CD8-positive, alpha-beta memory T cell (primary cell): ENCODE measurements around the gene SLC6A9. TPM values are rescaled to one million over a fixed set of nuclear protein-coding genes. Genes with fewer than 3 reads are reported as not detected.

Source experiments
- CTCF ChIA-PET: fragments of 350-600 bp; sonication (Branson Sonifier 250); formaldehyde crosslinking; loops from one replicate; lab custom pipeline; 2021; ENCODE audit warnings: antibody characterized with exemption; lab: Charles Lee
- POLR2A ChIA-PET: fragments of 350-600 bp; sonication (Branson Sonifier 250); formaldehyde crosslinking; loops from one replicate; lab custom pipeline; 2021; ENCODE audit warnings: antibody characterized with exemption; lab: Charles Lee
- DNase-seq, 5 donors: peaks; one replicate each; pipeline versions ENCODE4 v3.0.0 to v3.0.0-alpha.2; 2020 to 2022; ENCODE audit warnings: mixed read lengths in 1 of 5
- H3K27ac ChIP-seq: one replicate; pipeline ENCODE4 v1.7.0; 2013; ENCODE audit warnings: low read depth, mild to moderate bottlenecking, low read length, moderate library complexity
- H3K27me3 ChIP-seq: 2 replicates; pipeline ENCODE4 v1.7.0; 2013; ENCODE audit warnings: low read length, mild to moderate bottlenecking; ENCODE audit not compliant: insufficient read depth, poor library complexity, severe bottlenecking
- H3K36me3 ChIP-seq: 2 replicates; pipeline ENCODE4 v1.7.0; 2013; ENCODE audit warnings: mild to moderate bottlenecking, low read length, moderate library complexity; ENCODE audit not compliant: insufficient read depth
- H3K4me1 ChIP-seq: 2 replicates; pipeline ENCODE4 v1.7.0; 2013; ENCODE audit warnings: mild to moderate bottlenecking, low read length, moderate library complexity; ENCODE audit not compliant: insufficient read depth
- H3K4me3 ChIP-seq: 2 replicates; pipeline ENCODE4 v1.7.0; 2013; ENCODE audit warnings: mild to moderate bottlenecking, low read length
- H3K9me3 ChIP-seq: 2 replicates; pipeline ENCODE4 v1.7.0; 2013; ENCODE audit warnings: mild to moderate bottlenecking, low read length
- H3K27ac Mint-ChIP-seq, 8 donors: one replicate each; pipeline ENCODE4 v1.8.0; 2020 to 2021; ENCODE audit warnings: mixed read lengths in 8 of 8, mild to moderate bottlenecking in 6 of 8, inconsistent platforms in 3 of 8, moderate library complexity in 3 of 8
- H3K27me3 Mint-ChIP-seq, 2 donors: one replicate each; pipeline ENCODE4 v1.8.0; 2020 to 2021; ENCODE audit warnings: mixed read lengths in 2 of 2, mild to moderate bottlenecking in 1 of 2, moderate library complexity in 1 of 2
- H3K36me3 Mint-ChIP-seq, 3 donors: one replicate each; pipeline ENCODE4 v1.8.0; 2020 to 2021; ENCODE audit warnings: mixed read lengths in 3 of 3, inconsistent platforms in 1 of 3, mild to moderate bottlenecking in 1 of 3
- H3K4me1 Mint-ChIP-seq, 3 donors: one replicate each; pipeline ENCODE4 v1.8.0; 2020 to 2021; ENCODE audit warnings: mixed read lengths in 3 of 3, inconsistent platforms in 1 of 3, mild to moderate bottlenecking in 1 of 3
- H3K4me3 Mint-ChIP-seq, 7 donors: one replicate each; pipeline ENCODE4 v1.8.0; 2020 to 2021; ENCODE audit warnings: mixed read lengths in 7 of 7, mild to moderate bottlenecking in 6 of 7, moderate library complexity in 4 of 7, inconsistent platforms in 2 of 7
- H3K9me3 Mint-ChIP-seq, 5 donors: one replicate each; pipeline ENCODE4 v1.8.0; 2020 to 2022; ENCODE audit warnings: mixed read lengths in 5 of 5, mild to moderate bottlenecking in 3 of 5, moderate library complexity in 2 of 5, inconsistent platforms in 1 of 5
- polyA plus RNA-seq: library from polyadenylated mRNA; unstranded; fragments of 300-500 nt; fragmentation: Illumina TruSeq; gene quantifications from one replicate; pipeline ENCODE4 v1.2.3, GENCODE V29; 2021
- total RNA-seq, 2 experiments: library from RNA; stranded (reverse); gene quantifications; one replicate each; pipeline ENCODE4 v1.2.3, GENCODE V29; 2021

SLC6A9 gene
- total and polyA plus RNA-seq, 3 experiments from 2014 or later = 0.21 to 7.3 (median 6.8) TPM

DNA sequence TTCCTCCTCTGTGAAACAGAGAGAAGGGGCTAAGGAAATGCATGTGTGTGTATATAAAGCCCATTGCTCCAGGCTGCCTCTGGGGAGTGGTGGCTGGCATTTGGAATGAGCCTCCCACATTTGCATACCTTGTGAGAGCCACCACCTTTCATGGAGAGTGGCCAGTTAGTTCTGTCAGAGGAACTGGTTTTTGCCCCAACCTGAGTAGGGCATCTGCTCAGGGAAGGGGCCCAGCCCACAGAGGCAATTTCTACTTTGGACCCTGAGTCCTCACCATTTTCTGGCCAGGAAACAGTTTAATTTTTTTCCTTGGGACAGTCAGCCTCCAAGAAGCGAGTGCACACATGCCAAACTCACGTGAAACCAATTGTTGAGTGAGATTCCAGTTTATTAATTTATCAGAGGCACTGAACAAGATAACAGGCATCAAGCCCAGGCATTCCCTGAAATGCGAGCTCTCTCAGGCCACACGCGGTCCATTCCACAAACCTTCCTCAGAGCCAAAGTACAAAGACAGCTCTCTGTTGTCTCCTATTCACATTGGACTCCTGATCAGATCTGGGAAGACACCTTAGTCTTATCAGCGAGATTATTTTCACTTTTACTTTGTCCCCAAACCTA, 1.0 kb upstream of the SLC6A9 start:
- Histone ChIP-seq H3K36me3 (no peaks in the 10 kb centered on the region), H3K27ac (no peak overlapping the region), H3K4me3 (no peak overlapping the region), H3K27me3 (no peaks in the 10 kb centered on the region), H3K4me1 (peaks cover 8% of the 10 kb centered on the region), H3K9me3 (no peaks in the 10 kb centered on the region)
- H3K4me3 Mint-ChIP-seq = peak overlapping the region; percentile 60 to 93 (median 87)
- DNase-seq = no peak
- ChIA-PET POLR2A (no interaction called here), CTCF (interaction anchor here (0.8 kb wide), 1 partner anchor 10 kb away, joined by 3 read pairs; no protein-coding TSS in a partner anchor)
- peak overlapping the region in 7 of 8 donors; percentile 51 to 92 (median 72) for H3K27ac Mint-ChIP-seq
- peaks cover 0 to 2% (median 0%) of the 10 kb centered on the region in 3 donors for H3K36me3 Mint-ChIP-seq
- H3K9me3 Mint-ChIP-seq = no peaks in the 10 kb centered on the region
- H3K4me1 Mint-ChIP-seq = peaks cover 17 to 37% (median 23%) of the 10 kb centered on the region in 3 donors
- peaks cover 0 to 3% of the 10 kb centered on the region in 2 donors for H3K27me3 Mint-ChIP-seq

DNA sequence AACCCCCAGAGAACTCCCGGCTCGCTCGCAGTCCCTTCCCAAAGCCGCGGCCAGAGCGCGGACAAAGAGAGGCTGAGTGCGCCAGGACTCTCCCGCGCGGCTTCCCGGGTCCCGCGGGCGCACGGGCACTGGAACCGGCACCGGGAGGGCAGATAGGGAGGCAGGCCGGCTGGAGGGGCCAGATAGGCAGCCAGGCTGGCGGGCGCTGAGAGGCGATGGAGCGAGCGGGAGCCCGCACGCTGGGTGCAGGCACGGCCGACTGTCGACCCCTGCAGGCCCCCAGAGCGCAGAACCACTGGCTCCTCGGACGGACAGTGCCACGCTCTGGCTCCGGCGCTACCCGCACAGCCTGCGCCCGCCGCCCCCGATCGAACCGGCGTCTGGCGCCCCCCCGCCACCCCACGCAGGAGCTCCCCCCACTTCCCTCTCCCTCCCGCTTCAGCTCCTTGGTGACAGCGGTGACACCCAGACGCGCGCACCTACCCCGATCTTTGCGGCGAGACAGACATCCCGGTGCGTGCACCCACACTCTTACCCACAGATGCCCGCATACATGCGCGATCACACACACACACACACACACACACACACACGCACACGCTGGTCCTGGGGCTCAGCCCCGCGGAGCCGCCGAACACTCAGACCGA, 534 bp downstream of the SLC6A9 start:
- H3K9me3 ChIP-seq = no peaks in the 10 kb centered on the region
- H3K4me3 ChIP-seq = peak overlapping the region; percentile 66
- ChIA-PET CTCF (interaction anchor here (1.0 to 1.6 kb wide), 3 partner anchors 10 to 85 kb away, joined by 3 to 13 read pairs (median 4); no protein-coding TSS in a partner anchor), POLR2A (interaction anchor here (0.6 to 2.0 kb wide), 2 partner anchors 381 to 1516 kb away, joined by 6 to 8 read pairs; partner anchors contain the start of gene KDM4A)
- Mint-ChIP-seq H3K27ac (peak overlapping the region; percentile 39 to 92 (median 85)), H3K9me3 (no peaks in the 10 kb centered on the region), H3K27me3 (peaks cover 0 to 5% of the 10 kb centered on the region in 2 donors), H3K4me3 (peak overlapping the region; percentile 84 to 93 (median 87)), H3K4me1 (peaks cover 17 to 37% (median 20%) of the 10 kb centered on the region in 3 donors), H3K36me3 (peaks cover 0 to 2% (median 0%) of the 10 kb centered on the region in 3 donors)
- peak; percentile 38 to 81 (median 58) for DNase-seq
- no peaks in the 10 kb centered on the region for H3K27me3 ChIP-seq
- no peaks in the 10 kb centered on the region for H3K36me3 ChIP-seq
- peak overlapping the region; percentile 64 for H3K27ac ChIP-seq
- H3K4me1 ChIP-seq = peaks cover 8% of the 10 kb centered on the region

DNA sequence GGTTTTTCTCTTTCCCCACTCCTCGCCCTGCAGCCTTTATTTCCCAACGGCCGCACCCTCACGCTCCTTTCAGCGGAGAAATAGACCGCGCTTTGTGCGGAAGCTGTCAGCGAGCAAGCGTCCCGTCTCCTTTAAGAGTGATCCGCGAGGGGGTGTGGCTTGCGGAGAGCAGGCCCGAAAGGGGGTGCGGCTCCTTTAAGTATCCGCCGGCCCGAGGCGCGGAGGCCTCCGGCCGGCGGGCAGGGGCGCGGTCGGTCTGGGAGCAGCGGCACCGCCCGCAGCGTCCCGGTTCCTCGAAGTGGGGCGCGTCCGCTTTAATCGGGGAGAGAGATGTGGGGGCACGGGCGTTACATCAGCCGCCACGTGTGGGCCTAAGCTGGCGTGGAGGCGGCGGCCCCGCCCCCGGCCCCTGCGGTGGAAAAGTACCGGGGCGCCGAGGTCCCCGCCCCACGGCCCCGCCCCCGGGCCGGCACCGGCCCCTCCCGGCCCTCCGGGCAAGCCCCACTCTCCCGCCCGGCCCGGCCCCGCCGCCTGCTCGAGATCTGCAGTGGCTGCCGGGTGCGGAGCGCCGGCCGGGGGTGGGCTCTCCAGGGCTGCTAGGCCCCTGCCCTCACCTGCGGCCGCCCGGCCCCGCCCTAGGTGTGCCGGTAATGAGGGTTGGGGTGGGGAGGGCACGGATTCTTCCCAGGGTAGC, 1.2 kb downstream of the SLC6A9 start:
- Mint-ChIP-seq H3K4me3 (peak overlapping the region; percentile 75 to 98 (median 92)), H3K27ac (peak overlapping the region; percentile 77 to 97 (median 95))

DNA sequence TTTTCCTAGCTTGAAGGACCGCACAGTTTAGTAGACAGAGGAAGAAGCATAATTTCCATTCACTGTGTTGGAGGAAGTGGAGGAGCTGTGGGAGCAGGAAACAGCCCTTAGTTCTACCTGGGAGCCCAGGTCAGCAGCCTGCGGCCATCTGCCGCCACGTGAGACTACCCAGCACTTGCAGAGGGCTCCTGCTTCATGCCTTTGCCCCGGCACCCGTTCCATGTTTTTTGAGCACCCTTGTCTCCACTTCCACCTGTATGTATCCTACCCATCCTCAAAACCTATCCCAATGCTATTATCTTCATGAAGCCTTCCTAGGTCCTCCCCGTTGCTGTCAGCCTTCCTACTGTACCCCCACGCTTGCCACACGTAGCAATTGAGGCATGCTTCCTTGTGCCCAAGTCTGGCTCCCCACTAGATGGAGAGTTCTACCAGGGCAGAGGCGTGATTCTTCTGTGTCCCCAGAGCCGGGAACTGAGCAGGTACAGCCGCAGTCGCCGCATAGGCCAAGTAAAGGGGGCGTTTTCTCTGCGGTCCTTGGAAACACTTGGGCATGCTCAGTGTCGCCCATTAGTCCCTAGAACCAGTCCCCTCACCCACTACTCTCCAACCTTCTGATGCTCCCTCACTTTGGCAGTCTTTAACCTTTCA, 1.9 kb downstream of the SLC6A9 start:
- POLR2A ChIA-PET = interaction anchor here (0.5 to 2.0 kb wide), 2 partner anchors 54 to 379 kb away, joined by 4 to 8 read pairs; partner anchors contain the start of gene KDM4A
- H3K9me3 Mint-ChIP-seq = no peaks in the 10 kb centered on the region
- Histone ChIP-seq H3K4me1 (peaks cover 8% of the 10 kb centered on the region), H3K27ac (peak overlapping the region; percentile 64), H3K9me3 (no peaks in the 10 kb centered on the region), H3K36me3 (no peaks in the 10 kb centered on the region), H3K27me3 (no peaks in the 10 kb centered on the region), H3K4me3 (peak overlapping the region; percentile 81)
- DNase-seq = peak in 1 of 5 donors; percentile 54
- CTCF ChIA-PET = interaction anchor here (1.1 kb wide), 1 partner anchor 24 kb away, joined by 4 read pairs; no protein-coding TSS in a partner anchor
- peaks cover 17 to 37% (median 20%) of the 10 kb centered on the region in 3 donors for H3K4me1 Mint-ChIP-seq
- H3K27me3 Mint-ChIP-seq = peaks cover 0 to 5% of the 10 kb centered on the region in 2 donors
- H3K4me3 Mint-ChIP-seq = peak overlapping the region; percentile 75 to 98 (median 92)
- H3K27ac Mint-ChIP-seq = peak overlapping the region; percentile 77 to 97 (median 95)
- peaks cover 0 to 2% (median 0%) of the 10 kb centered on the region in 3 donors for H3K36me3 Mint-ChIP-seq

More for the DNA sequence above, 1.2 kb downstream of the SLC6A9 start:
- Histone ChIP-seq H3K27me3 (no peaks in the 10 kb centered on the region), H3K9me3 (no peaks in the 10 kb centered on the region), H3K4me3 (peak overlapping the region; percentile 81), H3K36me3 (no peaks in the 10 kb centered on the region), H3K4me1 (peaks cover 8% of the 10 kb centered on the region), H3K27ac (peak overlapping the region; percentile 64)
- no peaks in the 10 kb centered on the region for H3K9me3 Mint-ChIP-seq
- peaks cover 17 to 37% (median 20%) of the 10 kb centered on the region in 3 donors for H3K4me1 Mint-ChIP-seq
- ChIA-PET CTCF (interaction anchor here (1.0 to 1.6 kb wide), 3 partner anchors 11 to 84 kb away, joined by 3 to 13 read pairs (median 4); no protein-coding TSS in a partner anchor), POLR2A (interaction anchor here (0.5 to 2.0 kb wide), 2 partner anchors 55 to 380 kb away, joined by 4 to 8 read pairs; partner anchors contain the start of gene KDM4A)
- peak; percentile 77 to 89 (median 81) for DNase-seq
- H3K36me3 Mint-ChIP-seq = peaks cover 0 to 2% (median 0%) of the 10 kb centered on the region in 3 donors
- H3K27me3 Mint-ChIP-seq = peaks cover 0 to 5% of the 10 kb centered on the region in 2 donors

DNA sequence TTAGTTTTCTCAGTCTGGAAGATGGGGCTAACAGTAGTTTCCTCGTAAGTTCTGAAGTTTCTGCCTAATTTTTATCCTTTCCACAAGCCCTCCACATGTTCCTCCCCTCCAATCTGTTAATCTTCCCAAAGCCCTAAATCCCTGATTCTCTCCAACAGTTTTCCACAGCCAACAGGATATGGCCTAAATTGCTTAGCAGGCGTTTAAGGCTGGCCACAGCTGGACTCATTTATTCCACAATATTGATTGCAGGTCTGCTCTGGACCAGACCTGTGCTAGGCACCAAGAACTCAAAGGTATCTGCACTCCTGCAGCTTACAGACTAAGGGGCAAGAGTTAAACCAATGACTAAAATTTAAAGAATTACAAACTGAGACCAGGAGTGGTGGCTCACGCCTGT, 3.9 kb downstream of the SLC6A9 start:
- DNase-seq = no peak
- ChIA-PET CTCF (interaction anchor here (2.0 kb wide), 1 partner anchor 22 kb away, joined by 8 read pairs; no protein-coding TSS in a partner anchor), POLR2A (no interaction called here)
- no peaks in the 10 kb centered on the region for H3K9me3 Mint-ChIP-seq
- H3K4me3 Mint-ChIP-seq = peak overlapping the region in 1 of 7 donors; percentile 75
- Histone ChIP-seq H3K9me3 (no peaks in the 10 kb centered on the region), H3K27ac (no peak overlapping the region), H3K27me3 (no peaks in the 10 kb centered on the region), H3K36me3 (no peaks in the 10 kb centered on the region), H3K4me1 (peaks cover 8% of the 10 kb centered on the region), H3K4me3 (no peak overlapping the region)
- H3K27ac Mint-ChIP-seq = no peak overlapping the region
- peaks cover 0 to 4% of the 10 kb centered on the region in 2 donors for H3K27me3 Mint-ChIP-seq
- H3K36me3 Mint-ChIP-seq = peaks cover 0 to 2% (median 0%) of the 10 kb centered on the region in 3 donors
- H3K4me1 Mint-ChIP-seq = peaks cover 16 to 32% (median 17%) of the 10 kb centered on the region in 3 donors

DNA sequence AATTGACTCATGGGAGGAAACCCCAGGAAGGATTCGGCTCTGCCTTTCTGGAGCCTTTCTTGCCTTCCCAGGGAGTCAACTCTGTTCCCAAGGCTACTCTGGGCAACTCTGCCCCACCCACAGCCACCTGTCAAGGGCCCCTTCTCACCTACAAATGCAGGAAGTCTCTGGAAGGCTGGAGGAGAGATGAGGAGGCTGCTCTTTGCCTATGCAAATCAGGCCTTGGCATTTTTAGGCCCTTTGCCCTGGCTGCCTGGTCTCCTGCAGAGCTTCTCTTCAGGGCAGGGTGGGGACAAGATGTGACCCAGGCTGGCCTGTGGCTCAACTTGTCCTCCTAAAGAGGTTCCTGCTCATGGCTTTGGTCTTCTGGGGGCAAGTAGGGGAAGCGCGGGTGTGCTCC, 5.4 kb downstream of the SLC6A9 start:
- H3K27me3 Mint-ChIP-seq = peaks cover 0 to 2% of the 10 kb centered on the region in 2 donors
- H3K9me3 ChIP-seq = no peaks in the 10 kb centered on the region
- no peaks in the 10 kb centered on the region for H3K36me3 Mint-ChIP-seq
- H3K4me1 Mint-ChIP-seq = peaks cover 11 to 17% (median 17%) of the 10 kb centered on the region in 3 donors
- no peak overlapping the region for H3K4me3 ChIP-seq
- no peaks in the 10 kb centered on the region for H3K9me3 Mint-ChIP-seq
- no peak for DNase-seq
- H3K27ac ChIP-seq = no peak overlapping the region
- no peaks in the 10 kb centered on the region for H3K27me3 ChIP-seq
- ChIA-PET CTCF (interaction anchor here (2.0 kb wide), 1 partner anchor 20 kb away, joined by 8 read pairs; no protein-coding TSS in a partner anchor), POLR2A (no interaction called here)
- no peak overlapping the region for H3K27ac Mint-ChIP-seq
- peaks cover 8% of the 10 kb centered on the region for H3K4me1 ChIP-seq
- no peaks in the 10 kb centered on the region for H3K36me3 ChIP-seq
- no peak overlapping the region for H3K4me3 Mint-ChIP-seq
